HepG2 (cell line): ENCODE measurements around the gene WDR93. TPM values are rescaled to one million over a fixed set of nuclear protein-coding genes. Genes with fewer than 3 reads are reported as not detected.

ENCODE experiments used
- ATAC-seq: fragments of 200-7000 bp; cut with Tn5 transposase; 3 replicates; pipeline ENCODE4 v1.9.1; 2020; ENCODE audit warnings: mild to moderate bottlenecking, moderate library complexity
- BruUV-seq: library from RNA; stranded (reverse); fragments of 400-500 nt; replicated peaks from 2 replicates; lab custom pipeline; 2021; lab: Mats Ljungman, UMichigan
- CTCF ChIA-PET: fragments of 300-600 bp; formaldehyde crosslinking; extraction: SDS; loops from one replicate; lab custom pipeline; 2021; ENCODE audit warnings: low total read pairs, inconsistent platforms, low intra/inter-chr PET ratio; lab: Yijun Ruan, JAX
- POLR2A ChIA-PET: fragments of 350-600 bp; sonication (Branson Sonifier 250); formaldehyde crosslinking; loops from one replicate; lab custom pipeline; 2020; ENCODE audit warnings: antibody characterized with exemption, inconsistent platforms; lab: Yijun Ruan, JAX
- DNase-seq: peaks from one replicate; pipeline ENCODE4 v3.0.0-alpha.2; 2015; ENCODE audit warnings: low spot score
- FAIRE-seq: peaks from 3 replicates; lab custom pipeline; 2011; peaks lifted over from hg19 to GRCh38; lab: Jason Lieb, UNC
- H2AFZ ChIP-seq: one replicate; pipeline ENCODE4 v1.6.1; 2011; ENCODE audit warnings: low read length, inconsistent platforms
- H3K27ac ChIP-seq: fragments of 300-600 bp; 3 replicates; pipeline ENCODE4 v1.8.0; 2011; ENCODE audit warnings: mixed run types, mild to moderate bottlenecking, mixed read lengths, low read length, inconsistent platforms; ENCODE audit not compliant: insufficient read depth; ENCODE audit errors: extremely low read length
- H3K27me3 ChIP-seq, 2 experiments: fragments of 200-600 bp in 1 of 2; 2 replicates in 1 of 2; 3 replicates in 1 of 2; pipeline versions ENCODE4 v1.6.0 to v1.8.0; 2011; ENCODE audit warnings: low read length in 2 of 2, mild to moderate bottlenecking in 2 of 2, moderate library complexity in 2 of 2, inconsistent platforms in 1 of 2; ENCODE audit not compliant: insufficient read depth in 2 of 2, control insufficient read depth in 1 of 2
- H3K36me3 ChIP-seq, 2 experiments: fragments of 200-600 bp in 1 of 2; replicated peaks in 1 of 2; 2 replicates in 1 of 2; 3 replicates in 1 of 2; pipeline versions ENCODE4 v1.5.1 to v1.8.0; 2011; ENCODE audit warnings: low read length in 2 of 2, inconsistent platforms in 1 of 2; ENCODE audit not compliant: insufficient read depth in 2 of 2, control insufficient read depth in 1 of 2
- H3K4me1 ChIP-seq: 2 replicates; pipeline ENCODE4 v1.5.1; 2012; ENCODE audit warnings: low read length, inconsistent platforms; ENCODE audit not compliant: insufficient read depth
- H3K4me2 ChIP-seq: 2 replicates; pipeline ENCODE4 v1.6.0; 2011; ENCODE audit warnings: low read depth, low read length, inconsistent platforms
- H3K4me3 ChIP-seq, 3 experiments: fragments of 200-600 bp in 1 of 3; sonication (generic), shearing (Covaris generic) in 1 of 3; replicated peaks in 1 of 3; 2 replicates each; pipeline ENCODE4 v1.5.1; 2011 to 2016; ENCODE audit warnings: low read length in 3 of 3, inconsistent platforms in 2 of 3, low read depth in 2 of 3, mild to moderate bottlenecking in 2 of 3, control low read depth in 1 of 3, mixed read lengths in 1 of 3; ENCODE audit not compliant: insufficient read depth in 1 of 3
- H3K79me2 ChIP-seq: one replicate; pipeline ENCODE4 v1.6.1; 2011; ENCODE audit warnings: low read length, inconsistent platforms; ENCODE audit not compliant: insufficient read depth
- H3K9ac ChIP-seq: 2 replicates; pipeline ENCODE4 v1.6.0; 2011; ENCODE audit warnings: mild to moderate bottlenecking, low read depth, low read length, inconsistent platforms; ENCODE audit not compliant: insufficient read depth
- H3K9me3 ChIP-seq: 2 replicates; pipeline ENCODE4 v1.5.1; 2012; ENCODE audit warnings: mild to moderate bottlenecking, low read length
- H4K20me1 ChIP-seq: 2 replicates; pipeline ENCODE4 v1.6.0; 2011; ENCODE audit warnings: inconsistent platforms, mild to moderate bottlenecking, low read length, moderate library complexity; ENCODE audit not compliant: insufficient read depth
- LCORL ChIP-seq, 2 experiments: fragments of 450-650 bp in 1 of 2; sonication (generic) in 1 of 2; formaldehyde crosslinking in 1 of 2; IDR thresholded peaks; 2 replicates each; pipeline versions ENCODE4 v1.5.0 to v1.6.1; 2017 to 2020; ENCODE audit warnings: antibody characterized with exemption in 1 of 2, missing genetic modification reagents in 1 of 2
- NAIF1 ChIP-seq: sonication (generic); formaldehyde crosslinking; IDR thresholded peaks from 2 replicates; pipeline ENCODE4 v1.5.0; 2020; ENCODE audit warnings: mild to moderate bottlenecking, missing genetic modification reagents, borderline replicate concordance
- NRL ChIP-seq: sonication (generic); formaldehyde crosslinking; IDR thresholded peaks from 2 replicates; pipeline ENCODE4 v1.5.0; 2020; ENCODE audit warnings: missing genetic modification reagents, mild to moderate bottlenecking, moderate library complexity, borderline replicate concordance
- RAD21 ChIP-seq: fragments of 450-650 bp; formaldehyde crosslinking; IDR thresholded peaks from 2 replicates; pipeline ENCODE4 v1.5.0; 2020; ENCODE audit warnings: mild to moderate bottlenecking
- THYN1 ChIP-seq: sonication (generic); formaldehyde crosslinking; IDR thresholded peaks from 2 replicates; pipeline ENCODE4 v1.8.1; 2023; ENCODE audit warnings: low read depth, mild to moderate bottlenecking, moderate library complexity, missing genetic modification reagents, borderline replicate concordance
- ZNF430 ChIP-seq: sonication (generic); formaldehyde crosslinking; IDR thresholded peaks from 2 replicates; pipeline ENCODE4 v1.9.0; 2021; ENCODE audit warnings: mild to moderate bottlenecking, missing genetic modification reagents
- WGBS: methylation state at CpG from one replicate; pipeline ENCODE4 v1.1.6; 2017; ENCODE audit warnings: low lambda C conversion rate; 5-methylcytosine and 5-hydroxymethylcytosine counted together
- in situ Hi-C: cut with HindIII; loops from 2 replicates; pipeline ENCODE4 v1.10.0; 2017; ENCODE audit warnings: low pct_unique_long_range_greater_than_20kb; ENCODE audit not compliant: extremely low pct_ligation_motif_present
- intact Hi-C: fragments of 100-400 bp; cut with micrococcal nuclease; formaldehyde crosslinking; loops from one replicate; pipeline ENCODE4 v1.10.0; 2022; ENCODE audit not compliant: unreplicated experiment
- polyA plus RNA-seq, 8 experiments: library from polyadenylated mRNA; depleted of rRNA in 3 of 8; stranded (reverse) in 7 of 8; unstranded in 1 of 8; fragments of >200 nt; fragmentation: Illumina TruSeq in 4 of 8; extraction: Trizol in 4 of 8; gene quantifications; 2 replicates each; pipeline versions ENCODE4 v1.2.1 to v1.2.3, GENCODE V29; 2011 to 2016; ENCODE audit warnings: low read depth in 4 of 8, missing spikeins in 1 of 8, mixed read lengths in 1 of 8; ENCODE audit not compliant: insufficient read depth in 1 of 8
- total RNA-seq, 5 experiments: library from RNA; depleted of rRNA; stranded (reverse); fragments of >200 nt; fragmentation: Illumina TruSeq; extraction: Trizol; gene quantifications; 2 replicates each; pipeline ENCODE4 v1.2.3, GENCODE V29; 2016; ENCODE audit warnings: low read depth in 1 of 5

Gene WDR93
- total and polyA plus RNA-seq, 2 of the 13 experiments (the other 11 are each of a cell fraction or from before 2014, with no cell fraction given), result 0.07 TPM; not detected in 1

- no peak for TF ChIP-seq THYN1 (CRISPR knock-in tag)
- TF ChIP-seq RAD21, result no peak
- TF ChIP-seq NRL (CRISPR knock-in tag), result no peak
Measured at GRCh38 chr15:89774492-89774891, 83.9 kb downstream of the WDR93 start (continued).

GRCh38 chr15:89775815-89776214 lies 85.2 kb downstream of the WDR93 start:
- no peak for ATAC-seq
- POLR2A ChIA-PET, result no interaction called here
- no peak for FAIRE-seq
- no peaks in the 10 kb centered on the region for H4K20me1 ChIP-seq
- H3K4me1 ChIP-seq, result peaks cover 33% of the 10 kb centered on the region
- H2AFZ ChIP-seq, result no peak overlapping the region
- H3K9me3 ChIP-seq, result no peaks in the 10 kb centered on the region
- peaks cover 2 to 8% of the 10 kb centered on the region in 2 experiments; a peak in 3 of 5 replicates for H3K27me3 ChIP-seq
- peak overlapping the region in 1 of 3 experiments; percentile 29; a peak in 1 of 6 replicates for H3K4me3 ChIP-seq
- in situ Hi-C loops, result no loop called here
- TF ChIP-seq ZNF430 (CRISPR knock-in tag), result no peak
- TF ChIP-seq NAIF1 (CRISPR knock-in tag), result 0 out of 2 replicates have a peak, but pooled peaks have one; percentile 1
- TF ChIP-seq LCORL (IDR thresholded peaks at IDR 0.05), result no peak
- TF ChIP-seq LCORL (CRISPR knock-in tag; IDR thresholded peaks at IDR 0.05), result 0 out of 2 replicates have a peak, but pooled peaks have one; percentile 0
- TF ChIP-seq, all 625 proteins: peak for 2
- no peak for DNase-seq
- Histone ChIP-seq H3K27ac (no peak overlapping the region), H3K9ac (no peak overlapping the region), H3K4me2 (peak overlapping the region; percentile 69), H3K36me3 (no peaks in the 10 kb centered on the region), H3K79me2 (no peaks in the 10 kb centered on the region)
- intact Hi-C loops, result no loop called here
- CTCF ChIA-PET, result no interaction called here
- BruUV-seq, result no TSS peak
- 87% methylated on average over 14 of the region's 14 CpGs for WGBS
